Testis (tissue), 2 donors: ENCODE measurements around the gene VRK1.

Experiments
- CTCF ChIP-seq, 3 experiments: fragments of 450-650 bp in 2 of 3; fragments of 200-600 bp in 1 of 3; sonication (generic) in 1 of 3; IDR thresholded peaks; one replicate each; pipeline ENCODE4 v1.5.1; 2016 to 2019; ENCODE audit warnings: antibody characterized with exemption in 3 of 3, mild to moderate bottlenecking in 2 of 3, moderate library complexity in 1 of 3
- POLR2A ChIP-seq: fragments of 450-650 bp; IDR thresholded peaks from one replicate; pipeline ENCODE4 v1.6.1; 2017; ENCODE audit warnings: antibody characterized with exemption, mild to moderate bottlenecking, moderate library complexity

- TF ChIP-seq CTCF (IDR thresholded peaks at IDR 0.05) (no peak), POLR2A (no peak)
Measured at GRCh38 chr14:96762650-96763049, 34.5 kb upstream of the VRK1 start.
